Measurements from ENCODE around the gene JTB. TPM values are rescaled to one million over a fixed set of nuclear protein-coding genes. Genes with fewer than 3 reads are reported as not detected.

Gene JTB
- total and polyA plus RNA-seq, 9 of the 15 experiments (the other 6 are each of a cell fraction or from before 2014, with no cell fraction given): 24.7 to 308 (median 151) TPM

GRCh38 chr1:153958111-153958960, 19.1 kb downstream of the JTB start, which contains the start of gene CRTC2 (continued):
- TF ChIP-seq, protein P1, sequence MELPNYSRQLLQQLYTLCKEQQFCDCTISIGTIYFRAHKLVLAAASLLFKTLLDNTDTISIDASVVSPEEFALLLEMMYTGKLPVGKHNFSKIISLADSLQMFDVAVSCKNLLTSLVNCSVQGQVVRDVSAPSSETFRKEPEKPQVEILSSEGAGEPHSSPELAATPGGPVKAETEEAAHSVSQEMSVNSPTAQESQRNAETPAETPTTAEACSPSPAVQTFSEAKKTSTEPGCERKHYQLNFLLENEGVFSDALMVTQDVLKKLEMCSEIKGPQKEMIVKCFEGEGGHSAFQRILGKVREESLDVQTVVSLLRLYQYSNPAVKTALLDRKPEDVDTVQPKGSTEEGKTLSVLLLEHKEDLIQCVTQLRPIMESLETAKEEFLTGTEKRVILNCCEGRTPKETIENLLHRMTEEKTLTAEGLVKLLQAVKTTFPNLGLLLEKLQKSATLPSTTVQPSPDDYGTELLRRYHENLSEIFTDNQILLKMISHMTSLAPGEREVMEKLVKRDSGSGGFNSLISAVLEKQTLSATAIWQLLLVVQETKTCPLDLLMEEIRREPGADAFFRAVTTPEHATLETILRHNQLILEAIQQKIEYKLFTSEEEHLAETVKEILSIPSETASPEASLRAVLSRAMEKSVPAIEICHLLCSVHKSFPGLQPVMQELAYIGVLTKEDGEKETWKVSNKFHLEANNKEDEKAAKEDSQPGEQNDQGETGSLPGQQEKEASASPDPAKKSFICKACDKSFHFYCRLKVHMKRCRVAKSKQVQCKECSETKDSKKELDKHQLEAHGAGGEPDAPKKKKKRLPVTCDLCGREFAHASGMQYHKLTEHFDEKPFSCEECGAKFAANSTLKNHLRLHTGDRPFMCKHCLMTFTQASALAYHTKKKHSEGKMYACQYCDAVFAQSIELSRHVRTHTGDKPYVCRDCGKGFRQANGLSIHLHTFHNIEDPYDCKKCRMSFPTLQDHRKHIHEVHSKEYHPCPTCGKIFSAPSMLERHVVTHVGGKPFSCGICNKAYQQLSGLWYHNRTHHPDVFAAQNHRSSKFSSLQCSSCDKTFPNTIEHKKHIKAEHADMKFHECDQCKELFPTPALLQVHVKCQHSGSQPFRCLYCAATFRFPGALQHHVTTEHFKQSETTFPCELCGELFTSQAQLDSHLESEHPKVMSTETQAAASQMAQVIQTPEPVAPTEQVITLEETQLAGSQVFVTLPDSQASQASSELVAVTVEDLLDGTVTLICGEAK (IDR thresholded peaks at IDR 0.05): peak; percentile 96
- TF ChIP-seq, protein P1 (CRISPR knock-in tag; IDR thresholded peaks at IDR 0.05): no peak
- TF ChIP-seq NBN (IDR thresholded peaks at IDR 0.05; ENCODE audit: low read depth): no peak; the same call in 1 of the 2 replicates
- TF ChIP-seq ARHGAP35 (IDR thresholded peaks at IDR 0.05; ENCODE audit: partially characterized antibody): no peak
- no peak for TF ChIP-seq TFE3 (CRISPR knock-in tag; IDR thresholded peaks at IDR 0.05)
- TF ChIP-seq FOXA1 (IDR thresholded peaks at IDR 0.05; ENCODE audit: borderline replicate concordance): no peak
- TF ChIP-seq PHF20 (IDR thresholded peaks at IDR 0.05; ENCODE audit: partially characterized antibody): peak; percentile 69
- TF ChIP-seq NFYB (IDR thresholded peaks at IDR 0.05; ENCODE audit: extremely low read depth, insufficient read length): no peak
- TF ChIP-seq, protein P2, sequence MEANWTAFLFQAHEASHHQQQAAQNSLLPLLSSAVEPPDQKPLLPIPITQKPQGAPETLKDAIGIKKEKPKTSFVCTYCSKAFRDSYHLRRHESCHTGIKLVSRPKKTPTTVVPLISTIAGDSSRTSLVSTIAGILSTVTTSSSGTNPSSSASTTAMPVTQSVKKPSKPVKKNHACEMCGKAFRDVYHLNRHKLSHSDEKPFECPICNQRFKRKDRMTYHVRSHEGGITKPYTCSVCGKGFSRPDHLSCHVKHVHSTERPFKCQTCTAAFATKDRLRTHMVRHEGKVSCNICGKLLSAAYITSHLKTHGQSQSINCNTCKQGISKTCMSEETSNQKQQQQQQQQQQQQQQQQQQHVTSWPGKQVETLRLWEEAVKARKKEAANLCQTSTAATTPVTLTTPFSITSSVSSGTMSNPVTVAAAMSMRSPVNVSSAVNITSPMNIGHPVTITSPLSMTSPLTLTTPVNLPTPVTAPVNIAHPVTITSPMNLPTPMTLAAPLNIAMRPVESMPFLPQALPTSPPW (CRISPR knock-in tag; IDR thresholded peaks at IDR 0.05): peak; percentile 78
- TF ChIP-seq ZNF121 (CRISPR knock-in tag; conservative IDR thresholded peaks at IDR 0.05): no peak
- no peak; the same call in 1 of the 2 replicates for TF ChIP-seq NFIC (IDR thresholded peaks at IDR 0.05)
- peak; percentile 89 for TF ChIP-seq CREM (IDR thresholded peaks at IDR 0.05; ENCODE audit: low read depth)
- TF ChIP-seq MLLT1 (IDR thresholded peaks at IDR 0.05): peak; percentile 33 to 50; a peak in 1 of 4 replicates
- no peak for TF ChIP-seq CBFA2T2 (conservative IDR thresholded peaks at IDR 0.05)
